OCI-LY3 (cell line): ENCODE data around the gene TIFAB.

Experiments
- H2AFZ ChIP-seq: fragments of 200-600, 300-600 bp; shearing (Covaris generic); 2 replicates; pipeline ENCODE4 v1.6.0; 2014; ENCODE audit warnings: antibody characterized with exemption, low read depth, low read length
- H3K27ac ChIP-seq: fragments of 200-600, 300-600 bp; sonication (generic); 2 replicates; pipeline ENCODE4 v1.5.1; 2014; ENCODE audit warnings: mild to moderate bottlenecking, low read length, moderate library complexity, mixed read lengths
- H3K27me3 ChIP-seq: fragments of 200-600, 300-600 bp; sonication (generic); 2 replicates; pipeline ENCODE4 v1.6.1; 2014; ENCODE audit warnings: low read depth, low read length, mixed read lengths
- H3K36me3 ChIP-seq: fragments of 200-600, 300-600 bp; sonication (generic); replicated peaks from 2 replicates; pipeline ENCODE3; 2014; ENCODE audit warnings: low read depth, low read length, mixed read lengths
- H3K4me1 ChIP-seq: fragments of 300-600, 200-600 bp; sonication (generic); 2 replicates; pipeline ENCODE4 v1.6.1; 2014; ENCODE audit warnings: low read length, mixed read lengths
- H3K4me2 ChIP-seq: fragments of 200-600, 300-600 bp; sonication (generic); 2 replicates; pipeline ENCODE4 v1.6.1; 2014; ENCODE audit warnings: low read length, mixed read lengths
- H3K4me3 ChIP-seq: fragments of 300-600, 200-600 bp; sonication (generic); 2 replicates; pipeline ENCODE4 v1.5.1; 2014; ENCODE audit warnings: antibody characterized with exemption, mild to moderate bottlenecking, low read length, moderate library complexity
- H3K79me2 ChIP-seq: fragments of 300-600, 200-600 bp; shearing (Covaris generic); 2 replicates; pipeline ENCODE4 v1.6.1; 2014; ENCODE audit warnings: mild to moderate bottlenecking, low read length, mixed read lengths
- H3K9ac ChIP-seq: fragments of 300-600, 200-600 bp; shearing (Covaris generic); 2 replicates; pipeline ENCODE4 v1.6.0; 2014; ENCODE audit warnings: mild to moderate bottlenecking, low read length, moderate library complexity
- H3K9me3 ChIP-seq: fragments of 200-600, 300-600 bp; shearing (Covaris generic); 2 replicates; pipeline ENCODE4 v1.6.1; 2014; ENCODE audit warnings: low read length, mixed read lengths; ENCODE audit not compliant: insufficient read depth
- H4K20me1 ChIP-seq: fragments of 200-600, 300-600 bp; sonication (generic); 2 replicates; pipeline ENCODE4 v1.6.1; 2016; ENCODE audit warnings: low read length, mixed read lengths; ENCODE audit not compliant: insufficient read depth
- CTCF ChIP-seq: fragments of 200-600, 300-600 bp; sonication (generic); IDR thresholded peaks from 2 replicates; pipeline ENCODE4 v1.5.1; 2014; ENCODE audit warnings: antibody characterized with exemption, low read length, low read depth
- EZH2phosphoT487 ChIP-seq: fragments of 200-600 bp; shearing (Covaris generic); IDR thresholded peaks from 2 replicates; pipeline ENCODE4 v1.6.1; 2018; ENCODE audit warnings: antibody characterized with exemption, mixed run types, low read depth

Gene TIFAB

GRCh38 chr5:135430135-135430437 is 22.1 kb downstream of the TIFAB start:
- Histone ChIP-seq H2AFZ (no peak overlapping the region), H3K9ac (no peak overlapping the region), H3K27me3 (peaks cover 1% of the 10 kb centered on the region; the same call in 1 of the 2 replicates), H3K36me3 (no peaks in the 10 kb centered on the region), H3K27ac (no peak overlapping the region), H3K79me2 (no peaks in the 10 kb centered on the region), H3K4me1 (no peaks in the 10 kb centered on the region), H3K4me2 (no peak overlapping the region), H3K4me3 (no peak overlapping the region), H3K9me3 (no peaks in the 10 kb centered on the region), H4K20me1 (no peaks in the 10 kb centered on the region)
- TF ChIP-seq CTCF, result no peak
- TF ChIP-seq EZH2phosphoT487, result no peak

GRCh38 chr5:135429301-135430134 is 22.6 kb downstream of the TIFAB start:
- TF ChIP-seq CTCF (no peak), EZH2phosphoT487 (no peak)
- no peaks in the 10 kb centered on the region for H3K4me1 ChIP-seq
- H2AFZ ChIP-seq, result no peak overlapping the region
- H3K4me3 ChIP-seq, result no peak overlapping the region
- H3K27me3 ChIP-seq, result no peaks in the 10 kb centered on the region; the same call in 1 of the 2 replicates
- no peak overlapping the region for H3K9ac ChIP-seq
- no peaks in the 10 kb centered on the region for H3K9me3 ChIP-seq
- H4K20me1 ChIP-seq, result no peaks in the 10 kb centered on the region
- no peaks in the 10 kb centered on the region for H3K36me3 ChIP-seq
- H3K4me2 ChIP-seq, result no peak overlapping the region
- H3K79me2 ChIP-seq, result no peaks in the 10 kb centered on the region
- H3K27ac ChIP-seq, result no peak overlapping the region

GRCh38 chr5:135428586-135428985 is 23.6 kb downstream of the TIFAB start:
- H3K4me2 ChIP-seq, result no peak overlapping the region
- H4K20me1 ChIP-seq, result no peaks in the 10 kb centered on the region
- H3K4me3 ChIP-seq, result no peak overlapping the region
- TF ChIP-seq CTCF, result no peak
- no peak for TF ChIP-seq EZH2phosphoT487
- H3K4me1 ChIP-seq, result no peaks in the 10 kb centered on the region
- H3K36me3 ChIP-seq, result no peaks in the 10 kb centered on the region
- H3K79me2 ChIP-seq, result no peaks in the 10 kb centered on the region
- H3K9ac ChIP-seq, result no peak overlapping the region
- H2AFZ ChIP-seq, result no peak overlapping the region
- no peaks in the 10 kb centered on the region; the same call in 1 of the 2 replicates for H3K27me3 ChIP-seq
- no peaks in the 10 kb centered on the region for H3K9me3 ChIP-seq
- H3K27ac ChIP-seq, result no peak overlapping the region

- Histone ChIP-seq H3K79me2 (no peaks in the 10 kb centered on the region), H3K9ac (no peak overlapping the region), H4K20me1 (no peaks in the 10 kb centered on the region), H3K27ac (no peak overlapping the region), H3K9me3 (no peaks in the 10 kb centered on the region), H2AFZ (no peak overlapping the region), H3K4me3 (no peak overlapping the region), H3K4me2 (no peak overlapping the region), H3K36me3 (no peaks in the 10 kb centered on the region), H3K4me1 (no peaks in the 10 kb centered on the region), H3K27me3 (no peaks in the 10 kb centered on the region; the same call in 1 of the 2 replicates)
- TF ChIP-seq CTCF (peak; percentile 65), EZH2phosphoT487 (no peak)
Measured at GRCh38 chr5:135426102-135427082, 25.8 kb downstream of the TIFAB start.
